Esophagus squamous epithelium (tissue), 5 donors: ENCODE measurements around the gene CAPRIN1. TPM values are rescaled to one million over a fixed set of nuclear protein-coding genes. Genes with fewer than 3 reads are reported as not detected.

Source experiments
- DNase-seq: peaks from one replicate; lab custom pipeline; 2025; lab: John Stamatoyannopoulos, UW
- H3K27ac ChIP-seq, 4 donors: fragments of 200-600 bp; sonication (generic); one replicate each; pipeline ENCODE4 v1.5.1; 2016 to 2019; ENCODE audit warnings: mild to moderate bottlenecking in 1 of 4
- H3K27me3 ChIP-seq, 4 donors: fragments of 200-600 bp; sonication (generic); 1 replicate in 3 of 4; 2 replicates in 1 of 4; pipeline versions ENCODE4 v1.5.1 to v1.6.0; 2017 to 2021; ENCODE audit warnings: antibody characterized with exemption in 1 of 4
- H3K36me3 ChIP-seq, 3 donors: fragments of 200-600 bp; sonication (generic); one replicate each; pipeline ENCODE4 v1.5.1; 2016 to 2019
- H3K4me1 ChIP-seq, 3 donors: fragments of 200-600 bp; sonication (generic); one replicate each; pipeline ENCODE4 v1.5.1; 2017 to 2019
- H3K4me3 ChIP-seq, 4 donors: fragments of 200-600 bp; sonication (generic); 1 replicate in 3 of 4; 2 replicates in 1 of 4; pipeline ENCODE4 v1.5.1; 2016 to 2019; ENCODE audit warnings: mild to moderate bottlenecking in 2 of 4, moderate library complexity in 1 of 4
- H3K9me3 ChIP-seq, 3 donors: fragments of 200-600 bp; sonication (generic); one replicate each; pipeline ENCODE4 v1.5.1; 2016 to 2019
- CTCF ChIP-seq, 6 experiments: fragments of 450-650 bp in 4 of 6; fragments of 200-600 bp in 2 of 6; sonication (generic) in 2 of 6; IDR thresholded peaks; one replicate each; pipeline ENCODE4 v1.5.1; 2016 to 2019; ENCODE audit warnings: antibody characterized with exemption in 6 of 6, mild to moderate bottlenecking in 4 of 6, moderate library complexity in 4 of 6
- POLR2A ChIP-seq, 4 donors: fragments of 450-650 bp; IDR thresholded peaks; one replicate each; pipeline ENCODE4 v1.6.1; 2017; ENCODE audit warnings: antibody characterized with exemption in 4 of 4, mild to moderate bottlenecking in 4 of 4, moderate library complexity in 3 of 4
- WGBS, 2 donors: methylation state at CpG; one replicate each; pipeline ENCODE4 v1.1.5; 2018; 5-methylcytosine and 5-hydroxymethylcytosine counted together
- intact Hi-C: fragments of 100-400 bp; cut with DNase I; formaldehyde crosslinking; loops from one replicate; pipeline ENCODE4 v1.15.0; 2022
- total RNA-seq, 4 donors: library from RNA; depleted of rRNA; stranded (reverse); fragments of >200 nt; gene quantifications; one replicate each; pipeline ENCODE4 v1.1.0, GENCODE V29; 2016
- donor health status: DM: yes; HTN: yes; CAD: no.

Gene CAPRIN1
- total RNA-seq, 4 donors from 2014 or later = 94.1 to 151 (median 132) TPM

- Histone ChIP-seq H3K9me3 (no peaks in the 10 kb centered on the region), H3K27ac (no peak overlapping the region), H3K4me1 (no peaks in the 10 kb centered on the region), H3K27me3 (no peaks in the 10 kb centered on the region), H3K36me3 (peaks cover 30 to 99% (median 75%) of the 10 kb centered on the region in 3 donors), H3K4me3 (no peak overlapping the region)
- TF ChIP-seq CTCF (IDR thresholded peaks at IDR 0.05) (no peak), POLR2A (IDR thresholded peaks at IDR 0.05) (no peak)
- WGBS, 2 donors = 92 to 94% methylated on average over 4 to 5 of the region's 5 CpGs
- DNase-seq = no peak
- intact Hi-C loops = no loop called here
Measured at GRCh38 chr11:34114471-34114870, 62.9 kb downstream of the CAPRIN1 start.

GRCh38 chr11:34120651-34121050 is 69.1 kb downstream of the CAPRIN1 start:
- no peak for DNase-seq
- no peaks in the 10 kb centered on the region for H3K9me3 ChIP-seq
- no peak overlapping the region for H3K4me3 ChIP-seq
- intact Hi-C loops = no loop called here
- no peaks in the 10 kb centered on the region for H3K27me3 ChIP-seq
- no peaks in the 10 kb centered on the region for H3K4me1 ChIP-seq
- no peak for TF ChIP-seq POLR2A (IDR thresholded peaks at IDR 0.05)
- TF ChIP-seq CTCF (IDR thresholded peaks at IDR 0.05) = no peak
- 88 to 93% methylated on average over 4 of the region's 4 CpGs for WGBS, 2 donors
- H3K36me3 ChIP-seq = peaks cover 46 to 100% (median 74%) of the 10 kb centered on the region in 3 donors
- H3K27ac ChIP-seq = no peak overlapping the region

- Histone ChIP-seq H3K36me3 (peaks cover 25 to 100% (median 51%) of the 10 kb centered on the region in 3 donors), H3K4me3 (no peak overlapping the region), H3K27me3 (no peaks in the 10 kb centered on the region), H3K27ac (no peak overlapping the region), H3K4me1 (no peaks in the 10 kb centered on the region), H3K9me3 (no peaks in the 10 kb centered on the region)
- 71 to 77% methylated on average over 4 of the region's 4 CpGs for WGBS, 2 donors
- intact Hi-C loops = no loop called here
- no peak for TF ChIP-seq POLR2A (IDR thresholded peaks at IDR 0.05)
- TF ChIP-seq CTCF (IDR thresholded peaks at IDR 0.05) = no peak
- DNase-seq = no peak
Measured at GRCh38 chr11:34124885-34125668, 73.5 kb downstream of the CAPRIN1 start.

GRCh38 chr11:34126959-34127848 is 75.7 kb downstream of the CAPRIN1 start:
- H3K4me1 ChIP-seq = no peaks in the 10 kb centered on the region
- no peak for TF ChIP-seq CTCF (IDR thresholded peaks at IDR 0.05)
- TF ChIP-seq POLR2A (IDR thresholded peaks at IDR 0.05) = no peak
- H3K27me3 ChIP-seq = no peaks in the 10 kb centered on the region
- intact Hi-C loops = no loop called here
- peaks cover 13 to 100% (median 46%) of the 10 kb centered on the region in 3 donors for H3K36me3 ChIP-seq
- no peaks in the 10 kb centered on the region for H3K9me3 ChIP-seq
- H3K4me3 ChIP-seq = no peak overlapping the region
- H3K27ac ChIP-seq = no peak overlapping the region
- 85 to 93% methylated on average over 12 of the region's 12 CpGs for WGBS, 2 donors
- DNase-seq = no peak

GRCh38 chr11:34128824-34129223 is 77.3 kb downstream of the CAPRIN1 start:
- 97 to 98% methylated on average over 3 of the region's 3 CpGs for WGBS, 2 donors
- Histone ChIP-seq H3K4me1 (no peaks in the 10 kb centered on the region), H3K36me3 (peaks cover under 1 to 100% (median 45%) of the 10 kb centered on the region in 3 donors), H3K27me3 (no peaks in the 10 kb centered on the region), H3K9me3 (no peaks in the 10 kb centered on the region), H3K4me3 (no peak overlapping the region), H3K27ac (no peak overlapping the region)
- intact Hi-C loops = no loop called here
- no peak for DNase-seq
- TF ChIP-seq POLR2A (IDR thresholded peaks at IDR 0.05) = no peak
- no peak for TF ChIP-seq CTCF (IDR thresholded peaks at IDR 0.05)
